Ammon's horn (tissue), 1 donor: ENCODE data around the gene RPS15A.

ENCODE experiments used
- DNase-seq: peaks from one replicate; pipeline ENCODE4 v3.0.0-alpha.2; 2016; ENCODE audit warnings: low spot score

RPS15A gene

DNA sequence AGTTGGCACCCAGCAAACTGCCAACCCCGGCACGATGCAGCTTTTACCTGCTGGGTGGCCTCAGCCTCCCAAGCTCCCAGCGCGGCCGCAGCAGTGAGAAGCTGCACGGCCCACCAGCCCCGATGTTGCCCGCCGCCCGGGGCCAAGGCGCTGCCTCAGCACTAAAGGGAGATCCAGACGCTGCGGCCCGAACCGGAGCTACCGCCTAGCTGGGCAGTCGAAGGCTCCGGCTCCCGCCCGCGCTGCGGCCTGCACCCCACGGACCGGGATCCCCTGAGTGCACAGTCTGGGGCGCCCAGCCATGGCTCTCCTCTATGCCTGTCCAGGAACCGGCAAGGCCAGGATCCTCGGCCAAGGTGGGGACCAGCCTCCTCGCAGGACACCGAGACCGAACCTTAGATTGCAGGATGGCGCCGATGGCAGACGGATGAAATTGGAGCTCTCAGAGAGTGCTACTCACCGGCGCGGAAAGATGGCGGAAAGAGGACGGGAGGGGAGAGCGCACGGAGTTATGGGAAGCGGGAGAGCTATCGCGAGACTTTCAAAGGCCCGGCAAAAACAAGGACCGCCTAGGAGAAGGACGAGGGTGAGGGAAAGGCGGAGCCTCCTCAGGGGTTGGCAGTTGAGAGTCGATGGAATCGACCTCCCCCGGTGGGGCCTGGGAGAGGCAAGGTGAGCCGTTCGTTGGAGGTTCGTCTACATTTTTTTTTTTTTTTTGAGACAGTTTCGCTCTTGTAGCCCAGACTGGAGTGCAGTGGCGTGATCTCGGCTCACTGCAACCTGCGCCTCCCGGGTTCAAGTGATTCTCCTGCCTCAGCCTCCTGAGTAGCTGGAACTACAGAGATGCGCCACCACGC, at the start of gene RPS15A:
RPS15A (minus strand) TSS at position 485 of the 857 bp plus-strand sequence. CDS start 1,221 bp downstream, outside the sequence.
- peak; percentile 97 for DNase-seq

DNA sequence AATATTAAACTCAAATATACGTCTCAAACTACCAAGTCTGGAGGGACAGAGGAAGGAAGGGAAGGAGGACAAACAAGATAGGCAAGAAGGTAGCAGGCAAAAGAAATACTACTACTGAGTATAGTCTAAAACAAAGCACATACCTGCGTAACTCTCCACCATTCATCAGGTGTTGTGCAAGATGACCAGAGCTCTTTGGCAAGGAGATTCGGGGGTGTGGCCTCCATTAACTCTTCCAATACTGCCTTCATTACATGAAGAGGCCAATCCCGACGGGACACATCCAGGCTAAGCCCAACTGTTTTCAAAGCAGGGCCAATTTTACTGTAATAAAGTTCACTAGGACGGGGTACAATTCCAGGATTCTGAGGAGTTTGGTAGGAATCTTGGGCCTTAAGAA, 49.4 kb upstream of the RPS15A start:
- DNase-seq: no peak

DNA sequence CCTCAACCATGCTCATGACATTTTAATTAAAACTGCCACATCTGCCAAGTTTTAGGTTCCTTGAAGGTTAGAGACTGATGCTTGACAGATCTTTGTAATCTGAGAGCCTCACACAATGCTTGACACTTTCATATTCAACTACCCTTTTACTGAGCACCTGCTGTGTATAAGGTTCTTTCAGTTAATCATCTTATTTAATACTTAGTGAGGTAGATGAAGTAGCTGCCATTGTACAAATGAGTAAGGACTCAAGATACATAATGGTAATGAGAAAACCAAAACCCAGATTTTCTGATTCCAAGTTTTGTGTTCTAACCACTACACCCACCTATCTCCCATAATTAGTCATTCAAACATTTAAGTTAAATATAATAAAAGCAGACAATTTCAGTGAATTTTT, 46.6 kb upstream of the RPS15A start:
- DNase-seq: no peak

DNA sequence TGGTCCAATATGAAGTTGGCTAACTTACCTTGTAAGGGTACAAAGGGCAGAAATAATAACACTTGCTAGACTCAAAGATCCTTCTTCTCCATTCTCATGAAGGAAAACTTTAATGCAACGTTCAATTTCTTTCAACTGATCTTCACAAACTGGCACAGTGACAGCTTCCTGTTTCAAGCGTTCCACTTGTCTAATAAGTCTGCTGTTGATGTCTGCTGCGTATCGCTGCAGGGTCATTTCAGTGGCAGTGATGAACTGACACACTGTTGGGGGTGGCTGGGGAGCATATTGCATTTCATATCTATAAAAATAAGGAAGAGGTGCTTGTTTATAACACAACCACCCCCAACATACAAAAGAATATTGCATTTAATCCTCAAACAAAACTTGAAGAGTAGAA, 44.7 kb upstream of the RPS15A start:
- no peak for DNase-seq

DNA sequence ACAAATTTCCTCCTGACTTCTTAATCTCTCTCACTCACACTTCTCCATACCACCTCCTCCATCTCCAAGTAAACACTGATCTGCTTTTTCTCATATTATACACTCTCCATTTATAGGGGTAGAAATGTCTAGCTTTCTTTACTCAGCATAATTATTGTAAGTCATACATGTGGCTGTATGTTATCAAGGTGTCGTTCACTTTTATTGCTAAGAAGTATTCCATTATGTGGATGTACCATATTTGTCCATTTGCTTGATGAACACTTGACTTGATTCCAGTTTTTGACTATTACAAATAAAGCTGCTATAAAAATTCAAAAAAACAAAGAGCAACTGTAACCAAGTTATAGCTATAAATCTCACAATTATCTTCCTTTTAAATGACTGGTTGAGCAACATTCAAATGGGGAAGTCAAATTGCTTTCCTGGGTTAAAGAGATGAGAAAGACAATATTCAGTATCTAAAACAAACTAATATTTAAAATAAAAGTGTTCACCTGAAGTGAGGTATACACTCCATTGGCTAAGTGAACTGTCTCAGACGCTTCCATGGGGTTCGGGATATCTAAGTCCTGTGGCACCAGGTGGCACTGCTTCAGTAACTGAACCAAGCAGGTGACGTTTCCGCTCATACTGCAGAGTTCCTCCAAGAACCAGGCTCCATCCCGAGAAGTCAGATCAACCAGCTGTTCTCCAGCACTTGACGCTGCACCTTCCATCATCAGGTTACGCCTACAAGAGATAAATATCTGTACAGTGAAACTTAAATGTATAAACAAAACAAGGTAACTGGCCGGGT, 43.8 kb upstream of the RPS15A start:
- DNase-seq: no peak

- no peak for DNase-seq
Measured at GRCh38 chr16:18832613-18833012, 42.5 kb upstream of the RPS15A start.

GRCh38 chr16:18832006-18832405, 41.9 kb upstream of the RPS15A start:
- DNase-seq: no peak

GRCh38 chr16:18829251-18829650, 39.1 kb upstream of the RPS15A start:
- DNase-seq: no peak

DNA sequence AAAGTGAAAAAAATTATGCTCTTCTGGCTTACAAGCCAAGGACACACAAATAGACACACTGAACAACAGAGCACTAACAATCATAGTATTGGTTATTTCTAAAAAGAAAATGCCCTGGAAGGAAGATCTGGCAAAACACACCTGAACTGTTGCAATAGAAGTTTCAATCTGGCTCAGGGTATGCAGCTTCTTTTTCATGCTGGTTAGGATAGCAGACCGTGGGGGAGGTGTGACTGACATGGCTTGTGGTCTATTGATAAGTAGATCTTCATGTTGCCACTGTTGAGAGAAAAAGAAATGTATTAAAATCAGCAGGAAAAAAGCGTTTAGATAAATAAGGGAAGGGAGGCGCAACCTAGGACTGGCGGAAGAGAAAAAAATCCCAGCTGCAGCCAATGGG, 37.8 kb upstream of the RPS15A start:
- no peak for DNase-seq

- DNase-seq: peak; percentile 77
Measured at GRCh38 chr16:18816286-18816685, 26.2 kb upstream of the RPS15A start.

DNA sequence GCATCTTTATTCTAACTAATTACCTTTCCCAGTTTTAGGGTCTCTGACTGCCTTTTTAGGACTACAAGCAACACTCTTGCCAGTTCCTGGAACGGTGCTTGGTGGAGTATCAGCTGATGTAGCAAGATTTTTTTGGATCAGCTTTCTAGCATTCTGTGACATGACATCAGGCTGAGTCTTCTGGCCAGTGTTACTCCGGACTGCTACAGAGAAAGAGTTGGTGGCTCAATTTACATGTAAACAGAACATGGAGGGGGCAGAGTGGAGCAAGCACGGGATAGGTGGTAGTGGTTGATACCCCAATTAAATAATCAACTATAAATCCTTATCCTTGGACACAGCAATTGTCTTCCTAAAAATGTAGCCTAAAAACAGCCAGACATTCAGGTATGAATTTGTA, 21.8 kb upstream of the RPS15A start:
- DNase-seq: no peak

GRCh38 chr16:18809165-18809564, 19.0 kb upstream of the RPS15A start:
- DNase-seq: no peak

GRCh38 chr16:18805257-18805773, 15.2 kb upstream of the RPS15A start:
- DNase-seq: no peak

GRCh38 chr16:18804540-18804939, 14.4 kb upstream of the RPS15A start:
- DNase-seq: no peak

GRCh38 chr16:18803569-18804462, 13.7 kb upstream of the RPS15A start:
- no peak for DNase-seq

DNA sequence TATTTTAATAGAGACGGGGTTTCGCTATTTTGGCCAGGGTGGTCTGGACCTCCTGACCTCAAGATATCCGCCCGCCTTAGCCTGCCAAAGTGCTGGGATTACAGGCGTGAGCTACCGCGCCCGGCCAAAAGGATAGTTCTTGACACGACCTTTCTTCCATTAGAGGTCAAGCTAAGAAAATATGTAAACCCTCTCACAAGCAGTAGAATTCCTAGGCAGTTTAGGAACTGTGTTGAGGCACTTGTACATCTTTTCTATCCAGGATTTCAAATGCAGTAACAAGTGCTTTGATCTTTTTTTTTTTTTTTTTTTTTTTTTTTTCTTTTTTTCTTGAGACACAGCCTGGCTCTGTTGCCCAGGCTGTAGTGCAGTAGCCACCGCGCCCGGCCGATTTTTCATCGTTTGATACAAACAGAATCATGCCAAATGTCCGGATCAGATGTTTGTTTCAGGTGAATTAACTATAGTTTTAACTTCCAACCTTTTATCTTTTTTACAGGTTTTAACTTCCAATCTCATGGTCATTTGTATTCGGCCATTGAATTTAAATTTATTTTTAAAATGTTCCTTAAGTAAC, 12.7 kb upstream of the RPS15A start:
- DNase-seq: no peak

GRCh38 chr16:18801145-18801972, 11.2 kb upstream of the RPS15A start, which contains the start of gene ARL6IP1:
Gene ARL6IP1 (minus strand): TSS chr16:18801549. CDS start chr16:18801466, 83 bp downstream.
- peak; percentile 100 for DNase-seq

- no peak for DNase-seq
Measured at GRCh38 chr16:18800775-18801144, 10.6 kb upstream of the RPS15A start.

DNA sequence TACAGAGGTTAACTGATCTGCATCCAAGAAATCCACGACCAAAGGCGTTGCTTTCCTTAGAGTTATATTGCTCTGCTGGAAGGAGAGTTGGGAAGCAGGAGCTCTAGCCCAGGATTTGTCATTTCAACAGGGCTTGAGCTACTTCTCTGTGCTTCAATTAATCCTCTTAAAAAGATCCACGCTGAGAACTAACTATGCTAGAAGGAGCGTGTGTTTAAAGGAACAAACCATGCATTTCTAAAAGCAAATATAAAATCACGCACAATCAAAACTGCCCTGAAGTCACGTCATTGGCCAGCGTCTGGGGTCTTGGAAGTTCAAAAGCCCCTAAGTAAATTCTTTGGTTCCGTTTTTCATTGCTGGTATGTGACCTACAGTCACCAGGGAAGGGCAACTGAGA, 10.2 kb upstream of the RPS15A start:
- DNase-seq: no peak

DNA sequence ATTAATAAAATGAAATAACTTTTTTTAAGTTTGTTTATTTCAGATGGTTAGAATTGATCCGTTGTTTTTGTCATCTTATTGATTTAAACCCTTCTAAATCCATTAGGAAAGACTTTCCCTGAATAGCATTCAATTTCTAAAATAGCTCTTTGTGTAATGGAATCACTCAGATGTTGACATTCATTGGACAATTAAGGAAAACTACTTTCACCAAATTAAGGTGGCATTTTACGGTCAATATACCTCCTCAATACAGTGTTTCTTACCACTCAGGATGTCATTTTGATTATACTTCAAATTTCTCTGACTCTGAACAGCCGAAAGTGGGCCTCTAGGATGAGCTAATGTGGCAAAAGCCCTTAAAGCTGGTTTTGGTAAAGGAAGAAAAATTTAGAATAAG, 9.4 kb upstream of the RPS15A start:
- DNase-seq: no peak

DNA sequence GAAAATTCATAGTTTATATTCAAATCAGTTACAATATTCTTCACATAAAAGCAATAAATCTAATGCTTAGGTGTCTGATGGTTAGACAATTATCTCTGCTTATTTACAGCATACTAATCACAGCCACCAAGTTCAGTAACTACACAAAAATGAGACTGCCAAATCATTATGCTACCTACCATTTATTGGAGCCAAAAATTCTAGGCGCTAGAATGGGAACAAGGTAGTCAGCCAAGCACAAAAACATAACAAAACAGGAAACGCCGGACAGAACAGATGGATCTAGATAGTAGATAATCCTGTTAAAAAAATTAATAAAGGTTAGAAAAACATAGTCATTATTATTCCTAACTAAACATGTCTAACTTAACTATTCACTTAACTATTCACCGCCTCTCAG, 7.6 kb upstream of the RPS15A start:
- no peak for DNase-seq
